Measurements from ENCODE around the gene NT5C3B.
A peak's percentile ranks its signal among the peaks of the same experiment; 100 is the strongest.

The NT5C3B gene

GRCh38 chr17:41786227-41787020, 49.6 kb downstream of the NT5C3B start, which contains the start of gene JUP:
Gene JUP (minus strand): TSS chr17:41786711. CDS start chr17:41771854, 14,857 bp downstream.
- H3K36me3 ChIP-seq (replicated peaks; ENCODE audit: insufficient read depth, low read length), result no peaks in the 10 kb centered on the region
- no peaks in the 10 kb centered on the region for H3F3A ChIP-seq (ENCODE audit: insufficient read depth, low read length)
- peak within 1 kb of the TSS; percentile 53; the same call in 1 of the 2 replicates for H3K9ac ChIP-seq (ENCODE audit: low read length)
- H3K4me1 ChIP-seq (ENCODE audit: low read length), result peaks cover 8% of the 10 kb centered on the region; the same call in 1 of the 2 replicates
- peak; percentile 100 for DNase-seq
- H2AFZ ChIP-seq (ENCODE audit: low read length), result peak within 1 kb of the TSS; percentile 82
- no peaks in the 10 kb centered on the region for H4K20me1 ChIP-seq (ENCODE audit: insufficient read depth, low read length)
- H3K9me2 ChIP-seq (replicated peaks; ENCODE audit: insufficient read depth, low read length), result no peaks in the 10 kb centered on the region
- peaks cover 9% of the 10 kb centered on the region for H3K79me2 ChIP-seq (ENCODE audit: low read length)
- TF ChIP-seq EZH2 (optimal IDR thresholded peaks at IDR 0.05; ENCODE audit: low read depth, low read length) (no peak), EZH2phosphoT487 (IDR thresholded peaks at IDR 0.05; ENCODE audit: low read length) (no peak)
- TF ChIP-seq, protein P1, sequence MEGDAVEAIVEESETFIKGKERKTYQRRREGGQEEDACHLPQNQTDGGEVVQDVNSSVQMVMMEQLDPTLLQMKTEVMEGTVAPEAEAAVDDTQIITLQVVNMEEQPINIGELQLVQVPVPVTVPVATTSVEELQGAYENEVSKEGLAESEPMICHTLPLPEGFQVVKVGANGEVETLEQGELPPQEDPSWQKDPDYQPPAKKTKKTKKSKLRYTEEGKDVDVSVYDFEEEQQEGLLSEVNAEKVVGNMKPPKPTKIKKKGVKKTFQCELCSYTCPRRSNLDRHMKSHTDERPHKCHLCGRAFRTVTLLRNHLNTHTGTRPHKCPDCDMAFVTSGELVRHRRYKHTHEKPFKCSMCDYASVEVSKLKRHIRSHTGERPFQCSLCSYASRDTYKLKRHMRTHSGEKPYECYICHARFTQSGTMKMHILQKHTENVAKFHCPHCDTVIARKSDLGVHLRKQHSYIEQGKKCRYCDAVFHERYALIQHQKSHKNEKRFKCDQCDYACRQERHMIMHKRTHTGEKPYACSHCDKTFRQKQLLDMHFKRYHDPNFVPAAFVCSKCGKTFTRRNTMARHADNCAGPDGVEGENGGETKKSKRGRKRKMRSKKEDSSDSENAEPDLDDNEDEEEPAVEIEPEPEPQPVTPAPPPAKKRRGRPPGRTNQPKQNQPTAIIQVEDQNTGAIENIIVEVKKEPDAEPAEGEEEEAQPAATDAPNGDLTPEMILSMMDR (IDR thresholded peaks at IDR 0.05; ENCODE audit: low read length), result peak; percentile 81
- peak within 1 kb of the TSS; percentile 88 for H3K4me2 ChIP-seq (ENCODE audit: low read depth, low read length)
- H3K27me3 ChIP-seq (replicated peaks; ENCODE audit: insufficient read depth, low read length), result no peaks in the 10 kb centered on the region
- no peaks in the 10 kb centered on the region for H3K9me3 ChIP-seq (replicated peaks; ENCODE audit: insufficient read depth, low read length)
- H3K27ac ChIP-seq (ENCODE audit: low read length), result no peak within 1 kb of the TSS
- peak within 1 kb of the TSS; percentile 78 for H3K4me3 ChIP-seq (ENCODE audit: low read length)

DNA sequence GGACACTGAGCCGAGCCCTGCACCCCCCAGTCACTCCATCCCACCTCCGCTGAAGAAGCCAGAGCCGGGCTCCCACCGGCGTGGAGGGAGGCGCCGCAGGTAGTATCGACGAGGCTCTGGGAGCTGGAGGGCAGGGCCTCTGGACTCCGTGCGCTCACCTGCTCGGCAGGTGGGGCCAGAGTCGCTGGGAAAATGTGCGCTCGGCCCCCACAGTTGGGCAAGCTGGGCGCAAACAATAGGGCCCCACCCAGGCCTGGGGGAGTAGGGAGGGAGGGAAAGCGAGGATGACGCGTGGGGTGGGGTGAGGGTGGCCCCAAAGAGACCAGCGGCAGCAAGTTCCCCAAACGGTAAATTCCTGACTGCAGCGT, 50.2 kb downstream of the NT5C3B start:
- DNase-seq, result peak; percentile 6

DNA sequence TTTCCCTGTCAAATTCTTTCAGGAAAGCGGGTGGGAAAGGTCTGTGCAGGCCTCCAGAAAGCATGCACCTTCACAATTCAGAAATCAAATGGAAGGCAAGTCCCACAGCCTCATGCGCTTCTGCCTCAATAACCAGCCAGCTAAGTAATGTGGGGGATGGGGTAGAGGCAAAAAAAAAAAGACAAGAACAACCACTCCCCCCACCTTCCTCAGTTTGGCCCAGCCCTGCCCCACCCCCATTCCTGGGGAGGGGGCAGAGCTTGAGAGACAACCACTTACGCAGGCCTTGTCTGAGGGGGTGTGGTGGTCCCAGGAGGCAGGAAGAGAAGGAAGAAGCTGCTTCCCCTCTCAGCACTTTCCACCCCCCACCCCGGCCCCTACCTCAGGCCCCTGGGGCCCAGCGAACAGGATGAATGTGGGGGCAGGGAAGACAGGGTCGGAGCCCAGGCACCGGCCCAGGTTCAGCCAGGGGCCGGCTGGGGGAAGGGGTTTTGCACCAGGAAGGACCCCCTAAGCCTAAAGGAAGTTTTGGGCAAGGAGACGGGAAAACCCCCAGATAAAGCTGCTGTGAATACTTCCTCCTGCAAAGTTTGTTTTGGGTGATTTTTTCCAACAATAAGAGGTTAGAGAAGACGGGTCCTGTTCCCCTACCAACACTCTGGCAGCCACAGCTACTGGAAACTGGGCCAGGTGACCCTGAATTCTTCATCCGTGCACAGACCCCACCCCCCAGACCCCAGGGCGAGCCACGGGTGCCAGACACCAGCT, 50.8 kb downstream of the NT5C3B start:
- Histone ChIP-seq H3K9me3 (replicated peaks; ENCODE audit: insufficient read depth, low read length) (no peaks in the 10 kb centered on the region), H3K9ac (ENCODE audit: low read length) (peak overlapping the region; percentile 53; the same call in 1 of the 2 replicates), H3K9me2 (replicated peaks; ENCODE audit: insufficient read depth, low read length) (no peaks in the 10 kb centered on the region), H3K4me2 (ENCODE audit: low read depth, low read length) (peak overlapping the region; percentile 88), H3K79me2 (ENCODE audit: low read length) (peaks cover 9% of the 10 kb centered on the region), H4K20me1 (ENCODE audit: insufficient read depth, low read length) (no peaks in the 10 kb centered on the region), H3K27ac (ENCODE audit: low read length) (no peak overlapping the region), H3F3A (ENCODE audit: insufficient read depth, low read length) (no peaks in the 10 kb centered on the region), H2AFZ (ENCODE audit: low read length) (peak overlapping the region; percentile 82), H3K4me3 (ENCODE audit: low read length) (peak overlapping the region; percentile 78), H3K27me3 (replicated peaks; ENCODE audit: insufficient read depth, low read length) (no peaks in the 10 kb centered on the region), H3K4me1 (ENCODE audit: low read length) (peaks cover 8% of the 10 kb centered on the region; the same call in 1 of the 2 replicates), H3K36me3 (replicated peaks; ENCODE audit: insufficient read depth, low read length) (no peaks in the 10 kb centered on the region)
- DNase-seq, result no peak
- no peak for TF ChIP-seq EZH2 (optimal IDR thresholded peaks at IDR 0.05; ENCODE audit: low read depth, low read length)
- TF ChIP-seq, protein P1 (IDR thresholded peaks at IDR 0.05; ENCODE audit: low read length), result no peak

More for the DNA sequence above, 50.2 kb downstream of the NT5C3B start:
- Histone ChIP-seq H3K27me3 (replicated peaks; ENCODE audit: insufficient read depth, low read length) (no peaks in the 10 kb centered on the region), H3K4me1 (ENCODE audit: low read length) (peaks cover 8% of the 10 kb centered on the region; the same call in 1 of the 2 replicates), H3K9ac (ENCODE audit: low read length) (peak overlapping the region; percentile 53; the same call in 1 of the 2 replicates), H2AFZ (ENCODE audit: low read length) (peak overlapping the region; percentile 82), H3K9me3 (replicated peaks; ENCODE audit: insufficient read depth, low read length) (no peaks in the 10 kb centered on the region), H3F3A (ENCODE audit: insufficient read depth, low read length) (no peaks in the 10 kb centered on the region), H3K4me2 (ENCODE audit: low read depth, low read length) (peak overlapping the region; percentile 88), H3K79me2 (ENCODE audit: low read length) (peaks cover 9% of the 10 kb centered on the region), H4K20me1 (ENCODE audit: insufficient read depth, low read length) (no peaks in the 10 kb centered on the region), H3K36me3 (replicated peaks; ENCODE audit: insufficient read depth, low read length) (no peaks in the 10 kb centered on the region), H3K4me3 (ENCODE audit: low read length) (peak overlapping the region; percentile 78), H3K27ac (ENCODE audit: low read length) (no peak overlapping the region), H3K9me2 (replicated peaks; ENCODE audit: insufficient read depth, low read length) (no peaks in the 10 kb centered on the region)
- TF ChIP-seq, protein P1 (IDR thresholded peaks at IDR 0.05; ENCODE audit: low read length), result no peak
- no peak for TF ChIP-seq EZH2phosphoT487 (IDR thresholded peaks at IDR 0.05; ENCODE audit: low read length)
- no peak for TF ChIP-seq EZH2 (optimal IDR thresholded peaks at IDR 0.05; ENCODE audit: low read depth, low read length)
